Measurements from ENCODE around the gene TEX13C. TPM values are rescaled to one million over a fixed set of nuclear protein-coding genes. Genes with fewer than 3 reads are reported as not detected.
"Not testable (repeated sequence)": the region's sequence is repeated elsewhere in the genome, so short reads cannot be mapped to it uniquely, and the experiment has no call there.

The TEX13C gene
- not detected for total RNA-seq

DNA sequence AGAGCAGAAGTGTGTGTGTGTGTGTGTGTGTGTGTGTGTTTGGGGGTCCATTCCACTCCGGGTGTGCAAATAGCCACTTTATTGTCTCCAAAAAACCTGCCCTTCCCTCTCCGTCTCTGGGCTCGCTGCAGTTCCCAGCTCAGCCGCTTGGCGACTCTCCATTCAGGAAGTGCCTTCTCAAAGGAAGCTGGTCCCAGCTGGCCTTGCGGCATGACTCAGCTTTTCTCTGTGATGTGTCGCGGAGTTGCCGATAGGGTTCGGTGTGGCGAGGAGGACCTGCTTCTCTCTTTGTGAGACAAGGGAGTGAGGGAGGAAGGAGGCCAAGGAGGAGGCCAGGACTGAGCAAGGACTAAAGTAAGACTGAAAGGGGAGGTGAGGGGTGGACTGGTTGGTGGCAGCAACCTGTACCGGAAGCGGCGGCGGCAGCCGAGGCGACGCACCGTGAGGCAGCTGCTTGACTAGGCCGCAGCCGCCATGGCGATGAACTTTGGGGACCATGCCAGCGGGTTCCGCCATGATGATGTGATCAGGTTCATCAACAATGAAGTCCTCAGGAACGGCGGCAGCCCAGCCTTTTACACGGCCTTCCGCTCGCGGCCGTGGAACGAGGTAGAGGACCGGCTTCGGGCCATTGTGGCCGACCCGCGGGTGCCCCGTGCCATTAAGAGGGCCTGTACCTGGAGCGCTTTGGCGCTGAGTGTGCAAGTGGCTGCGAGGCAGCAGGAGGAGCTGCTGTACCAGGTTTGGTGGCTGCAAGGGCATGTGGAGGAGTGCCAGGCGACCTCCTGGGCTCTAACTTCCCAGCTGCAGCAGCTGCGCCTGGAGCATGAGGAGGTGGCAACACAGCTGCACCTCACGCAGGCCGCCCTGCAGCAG, at the start of gene TEX13C:
TSS of gene TEX13C (plus strand) at position 226 of the 876 bp plus-strand sequence. CDS start at position 475, 249 bp downstream.
- DNase-seq (ENCODE audit: low spot score), result no peak

DNA sequence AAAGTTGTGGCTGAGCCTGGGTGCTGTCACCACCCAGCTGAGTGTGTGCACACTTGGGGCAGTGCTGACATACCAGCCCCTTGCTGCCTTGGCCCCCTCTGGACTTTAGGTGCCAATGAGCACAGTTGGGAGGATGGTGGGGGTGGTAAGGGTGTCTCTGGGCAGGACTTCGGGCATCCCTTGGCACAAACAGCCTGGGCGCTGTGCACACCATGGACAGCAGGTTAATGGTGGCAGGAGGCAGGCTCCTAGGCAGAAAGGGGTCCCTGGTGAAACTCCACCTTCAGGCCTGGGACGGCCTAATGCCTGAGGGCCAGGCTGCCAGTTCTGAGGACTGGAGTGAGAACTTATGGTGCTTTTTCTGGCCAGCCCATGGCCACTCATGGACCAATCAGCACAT, 32.4 kb upstream of the TEX13C start:
- no peak for DNase-seq (ENCODE audit: low spot score)

DNA sequence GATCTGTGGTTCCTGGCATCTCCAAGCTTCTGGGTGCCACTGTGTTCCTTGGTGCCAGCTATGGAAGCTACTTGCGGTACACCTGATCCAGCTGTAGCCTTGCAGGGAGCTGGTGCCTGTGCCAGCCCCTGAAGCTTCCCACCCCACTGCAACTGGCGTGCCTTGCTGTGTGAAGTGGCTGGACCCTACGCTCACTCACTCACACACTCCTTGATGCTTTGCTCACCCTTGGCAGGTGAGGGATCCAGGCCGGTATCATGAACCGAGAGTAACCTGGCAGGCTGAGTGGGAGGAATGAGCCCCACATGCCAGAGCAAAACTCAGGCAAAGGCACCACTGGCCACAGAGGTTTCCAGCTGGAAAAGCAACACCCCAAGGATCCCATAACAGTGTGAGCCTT, 31.3 kb upstream of the TEX13C start:
- DNase-seq (ENCODE audit: low spot score), result no peak

- DNase-seq (ENCODE audit: low spot score), result no peak
These were observed 30.5 kb upstream of the TEX13C start for GRCh38 chrX:125289209-125289608.

GRCh38 chrX:125289920-125290319, 29.8 kb upstream of the TEX13C start:
- DNase-seq (ENCODE audit: low spot score), result no peak

- no peak for DNase-seq (ENCODE audit: low spot score)
These were observed 28.5 kb upstream of the TEX13C start for GRCh38 chrX:125291124-125291523.

GRCh38 chrX:125293850-125294780, 25.6 kb upstream of the TEX13C start:
- DNase-seq (ENCODE audit: low spot score), result no peak

- no peak for DNase-seq (ENCODE audit: low spot score)
These were observed 24.3 kb upstream of the TEX13C start for GRCh38 chrX:125295337-125295736.

- no peak for DNase-seq (ENCODE audit: low spot score)
These were observed 20.8 kb upstream of the TEX13C start for GRCh38 chrX:125298871-125299270.

GRCh38 chrX:125306335-125306866, 13.3 kb upstream of the TEX13C start:
- no peak for DNase-seq (ENCODE audit: low spot score)

DNA sequence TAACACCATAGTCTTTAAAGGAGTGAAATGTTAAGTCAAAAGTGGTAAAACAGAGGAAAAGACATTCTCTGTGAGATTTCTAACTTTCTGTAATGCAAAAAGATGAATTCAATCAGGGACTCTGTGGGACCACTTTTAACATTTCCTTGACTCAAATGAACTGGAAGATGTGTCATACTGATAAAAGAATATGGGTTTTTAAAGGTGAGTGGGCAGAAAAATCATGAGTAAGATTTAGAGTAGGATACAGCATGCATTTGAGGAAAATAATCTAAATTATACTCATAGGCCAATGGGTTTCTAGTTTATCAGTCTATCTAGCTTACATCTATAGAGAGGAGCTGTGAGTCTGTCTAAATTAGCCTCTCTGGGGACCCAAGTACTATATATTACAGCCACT, 11.0 kb upstream of the TEX13C start:
- no peak for DNase-seq (ENCODE audit: low spot score)

DNA sequence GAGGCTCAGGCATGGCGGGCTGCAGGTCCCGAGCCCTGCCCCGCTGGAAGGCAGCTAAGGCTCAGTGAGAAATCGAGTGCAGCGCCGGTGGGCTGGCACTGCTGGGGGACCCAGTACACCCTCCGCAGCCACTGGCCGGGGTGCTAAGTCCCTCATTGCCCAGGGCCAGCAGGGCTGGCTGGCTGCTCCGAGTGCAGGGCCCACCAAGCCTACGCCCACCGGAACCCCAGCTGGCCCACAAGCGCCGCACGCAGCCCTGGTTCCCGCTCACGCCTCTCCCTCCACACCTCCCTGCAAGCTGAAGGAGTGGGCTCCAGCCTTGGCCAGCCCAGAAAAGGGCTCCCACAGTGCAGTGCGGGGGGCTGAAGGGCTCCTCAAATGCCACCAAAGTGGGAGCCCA, 505 bp upstream of the TEX13C start:
- not testable (repeated sequence) for DNase-seq (ENCODE audit: low spot score)

- no peak for DNase-seq (ENCODE audit: low spot score)
These were observed 2.8 kb downstream of the TEX13C start for GRCh38 chrX:125322431-125322830.

GRCh38 chrX:125326599-125326998, 6.9 kb downstream of the TEX13C start:
- no peak for DNase-seq (ENCODE audit: low spot score)

GRCh38 chrX:125327891-125328290, 8.2 kb downstream of the TEX13C start:
- no peak for DNase-seq (ENCODE audit: low spot score)

- DNase-seq (ENCODE audit: low spot score), result no peak
These were observed 13.9 kb downstream of the TEX13C start for GRCh38 chrX:125333583-125333982.

GRCh38 chrX:125340490-125340889, 20.8 kb downstream of the TEX13C start:
- DNase-seq (ENCODE audit: low spot score), result no peak

GRCh38 chrX:125374169-125374568, 54.5 kb downstream of the TEX13C start:
- no peak for DNase-seq (ENCODE audit: low spot score)

Data from ureter (tissue), 1 donor.